GM18951 (cell line): ENCODE measurements around the gene MEGF11.
A peak's percentile ranks its signal among the peaks of the same experiment; 100 is the strongest.
"Not testable (repeated sequence)": the region's sequence is repeated elsewhere in the genome, so short reads cannot be mapped to it uniquely, and the experiment has no call there.

ENCODE experiments used
- POLR2A ChIP-seq: IDR thresholded peaks from 4 replicates; pipeline ENCODE4 v1.6.1; 2011; ENCODE audit warnings: mild to moderate bottlenecking; ENCODE audit not compliant: insufficient read length, insufficient read depth; ENCODE audit errors: extremely low read depth
- in situ Hi-C: fragments of 300-500 bp; cut with MboI; formaldehyde crosslinking; loops from one replicate; pipeline ENCODE4 v1.12.0; 2022; ENCODE audit warnings: low sequenced_read_pairs, mixed read lengths, inconsistent platforms; ENCODE audit not compliant: unreplicated experiment

The MEGF11 gene

GRCh38 chr15:65875458-65875857, 378.1 kb downstream of the MEGF11 start:
- in situ Hi-C loops: no loop called here
- no peak for TF ChIP-seq POLR2A

GRCh38 chr15:65873256-65873655, 380.3 kb downstream of the MEGF11 start:
- TF ChIP-seq POLR2A: no peak
- in situ Hi-C loops: no loop called here

DNA sequence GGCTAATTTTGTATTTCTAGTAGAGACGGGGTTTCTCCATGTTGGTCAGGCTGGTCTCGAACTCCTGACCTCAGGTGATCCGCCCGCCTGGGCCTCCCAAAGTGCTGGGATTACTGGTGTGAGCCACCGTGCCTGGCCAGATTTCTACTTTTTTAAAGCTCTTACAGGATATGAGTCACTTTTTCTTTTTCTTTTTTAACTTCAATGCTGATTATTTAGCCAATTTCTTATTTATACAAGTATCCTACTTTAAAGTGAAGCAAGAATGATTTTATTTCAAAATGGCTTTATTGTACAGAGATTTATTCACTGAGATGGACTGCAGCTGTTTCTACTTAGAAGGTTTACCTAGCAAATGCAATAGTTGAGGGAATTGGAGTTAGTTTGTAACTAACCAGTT, 381.0 kb downstream of the MEGF11 start:
- in situ Hi-C loops: not testable (repeated sequence)

- in situ Hi-C loops: not testable (repeated sequence)
Measured at GRCh38 chr15:65871886-65872285, 381.7 kb downstream of the MEGF11 start.

GRCh38 chr15:65870889-65871533, 382.5 kb downstream of the MEGF11 start:
- TF ChIP-seq POLR2A: peak; percentile 40
- in situ Hi-C loops: no loop called here

GRCh38 chr15:65869954-65870871, 383.3 kb downstream of the MEGF11 start:
- in situ Hi-C loops: no loop called here
- TF ChIP-seq POLR2A: no peak

GRCh38 chr15:65869126-65869953, 384.2 kb downstream of the MEGF11 start, which contains the start of gene RAB11A:
TSS of gene RAB11A (plus strand) at chr15:65869491. CDS start at chr15:65869586, 95 bp downstream.
- peak; percentile 95 for TF ChIP-seq POLR2A
- in situ Hi-C loops: no loop called here

GRCh38 chr15:65868546-65869125, 384.9 kb downstream of the MEGF11 start:
- in situ Hi-C loops: no loop called here
- no peak for TF ChIP-seq POLR2A

GRCh38 chr15:65867933-65868332, 385.6 kb downstream of the MEGF11 start:
- in situ Hi-C loops: not testable (repeated sequence)

- no peak for TF ChIP-seq POLR2A
- in situ Hi-C loops: no loop called here
Measured at GRCh38 chr15:65867244-65867643, 386.3 kb downstream of the MEGF11 start.

GRCh38 chr15:65863106-65863505, 390.4 kb downstream of the MEGF11 start:
- TF ChIP-seq POLR2A: no peak
- in situ Hi-C loops: no loop called here

DNA sequence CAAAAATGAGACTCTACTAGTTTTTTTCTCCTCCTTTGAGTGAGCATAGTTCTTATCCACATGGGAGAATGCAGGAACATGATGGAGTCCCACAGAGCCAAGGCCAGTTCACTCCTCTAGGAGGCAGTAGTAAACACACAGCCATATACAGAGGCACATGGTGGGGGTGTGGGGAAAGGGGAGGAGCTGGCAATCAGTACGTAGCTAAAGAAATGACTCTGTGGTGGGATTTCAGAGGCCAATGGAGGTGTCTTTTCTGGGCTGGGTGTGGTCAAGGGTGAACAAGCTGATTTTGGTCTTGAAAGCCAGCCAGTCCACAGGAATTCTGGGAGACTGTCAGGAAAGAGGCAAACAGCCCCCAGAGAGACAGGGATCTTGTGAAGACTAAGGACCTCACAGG, 390.9 kb downstream of the MEGF11 start:
- in situ Hi-C loops: no loop called here
- no peak for TF ChIP-seq POLR2A
